GM23338 (cell line): ENCODE data around the gene NDC1. TPM values are rescaled to one million over a fixed set of nuclear protein-coding genes. Genes with fewer than 3 reads are reported as not detected.

Experiments used
- ATAC-seq: fragments of 200-7000 bp; cut with Tn5 transposase; 3 replicates; pipeline ENCODE4 v1.9.1; 2020
- DNase-seq: peaks from one replicate; pipeline ENCODE4 v3.0.0-alpha.2; 2015; ENCODE audit warnings: low spot score
- H2AFZ ChIP-seq: fragments of 200-600 bp; sonication (generic); 2 replicates; pipeline ENCODE4 v1.8.0; 2016; ENCODE audit warnings: antibody characterized with exemption, mild to moderate bottlenecking, moderate library complexity
- H3F3A ChIP-seq: fragments of 200-600 bp; sonication (generic); replicated peaks from 2 replicates; pipeline ENCODE4 v1.8.0; 2017; ENCODE audit warnings: antibody characterized with exemption, mixed run types, low read depth
- H3K27ac ChIP-seq: fragments of 200-600 bp; sonication (generic); 2 replicates; pipeline ENCODE4 v1.6.1; 2016; ENCODE audit warnings: low read depth
- H3K27me3 ChIP-seq: fragments of 200-600 bp; sonication (generic); 2 replicates; pipeline ENCODE4 v1.8.0; 2016; ENCODE audit warnings: mild to moderate bottlenecking, mixed run types, moderate library complexity; ENCODE audit not compliant: insufficient read depth
- H3K36me3 ChIP-seq: fragments of 200-600 bp; sonication (generic); 2 replicates; pipeline ENCODE4 v1.8.0; 2016; ENCODE audit warnings: mild to moderate bottlenecking; ENCODE audit not compliant: insufficient read depth
- H3K4me1 ChIP-seq: fragments of 200-600 bp; sonication (generic); 2 replicates; pipeline ENCODE4 v1.8.0; 2016; ENCODE audit warnings: mild to moderate bottlenecking, moderate library complexity; ENCODE audit not compliant: insufficient read depth
- H3K4me2 ChIP-seq: fragments of 200-600 bp; sonication (generic); 2 replicates; pipeline ENCODE4 v1.7.1; 2017; ENCODE audit warnings: mixed run types
- H3K4me3 ChIP-seq: fragments of 200-600 bp; sonication (generic); 2 replicates; pipeline ENCODE4 v1.6.1; 2016; ENCODE audit warnings: mixed run types
- H3K79me2 ChIP-seq: fragments of 200-600 bp; sonication (generic); replicated peaks from 2 replicates; pipeline ENCODE4 v1.8.0; 2017; ENCODE audit warnings: mild to moderate bottlenecking; ENCODE audit not compliant: insufficient read depth
- H3K9me2 ChIP-seq: fragments of 200-600 bp; sonication (generic); 2 replicates; pipeline ENCODE4 v1.8.0; 2017; ENCODE audit not compliant: insufficient read depth
- H4K20me1 ChIP-seq: fragments of 200-600 bp; sonication (generic); replicated peaks from 2 replicates; pipeline ENCODE4 v1.8.0; 2017; ENCODE audit warnings: mild to moderate bottlenecking; ENCODE audit not compliant: insufficient read depth
- H3K27ac Mint-ChIP-seq: 2 replicates; pipeline ENCODE4 v1.8.0; 2020; ENCODE audit warnings: inconsistent platforms, mild to moderate bottlenecking, moderate library complexity, mixed read lengths
- H3K27me3 Mint-ChIP-seq: 3 replicates; pipeline ENCODE4 v1.8.0; 2022; ENCODE audit warnings: low read depth, mild to moderate bottlenecking, moderate library complexity, mixed read lengths, inconsistent platforms; ENCODE audit not compliant: insufficient read depth, poor library complexity
- H3K36me3 Mint-ChIP-seq: 3 replicates; pipeline ENCODE4 v1.8.0; 2021; ENCODE audit warnings: low read depth, mild to moderate bottlenecking, inconsistent platforms, moderate library complexity, mixed read lengths
- H3K4me1 Mint-ChIP-seq: 3 replicates; pipeline ENCODE4 v1.8.0; 2020; ENCODE audit warnings: mild to moderate bottlenecking, inconsistent platforms, mixed read lengths
- H3K4me3 Mint-ChIP-seq: 3 replicates; pipeline ENCODE4 v1.8.0; 2021; ENCODE audit warnings: moderate library complexity, mild to moderate bottlenecking, inconsistent platforms, mixed read lengths
- H3K9me3 Mint-ChIP-seq: 3 replicates; pipeline ENCODE4 v1.8.0; 2020; ENCODE audit warnings: moderate library complexity, mild to moderate bottlenecking, inconsistent platforms, mixed read lengths
- CREB1 ChIP-seq: fragments of 250-450 bp; sonication (Bioruptor Pico); IDR thresholded peaks from 2 replicates; pipeline ENCODE4 v1.5.0; 2020; ENCODE audit warnings: low read depth, mild to moderate bottlenecking, moderate library complexity
- EZH2 ChIP-seq: fragments of 200-600 bp; sonication (generic); IDR thresholded peaks from one replicate; pipeline ENCODE4 v1.8.0; 2017; ENCODE audit warnings: antibody characterized with exemption, mild to moderate bottlenecking, low read depth; ENCODE audit not compliant: unreplicated experiment
- EZH2phosphoT487 ChIP-seq: fragments of 200-600 bp; sonication (generic); IDR thresholded peaks from one replicate; pipeline ENCODE4 v1.8.1; 2018; ENCODE audit warnings: antibody characterized with exemption; ENCODE audit not compliant: unreplicated experiment
- JUNB ChIP-seq: IDR thresholded peaks from one replicate; pipeline ENCODE4 v1.6.1; 2016; ENCODE audit warnings: antibody characterized with exemption; ENCODE audit not compliant: unreplicated experiment
- NANOG ChIP-seq: IDR thresholded peaks from 2 replicates; pipeline ENCODE4 v1.6.1; 2016; ENCODE audit warnings: antibody characterized with exemption, borderline replicate concordance
- POLR2AphosphoS5 ChIP-seq: IDR thresholded peaks from 2 replicates; pipeline ENCODE4 v1.6.1; 2016; ENCODE audit warnings: antibody characterized with exemption, low read depth
- REST ChIP-seq: IDR thresholded peaks from one replicate; pipeline ENCODE4 v1.6.1; 2018; ENCODE audit warnings: antibody characterized with exemption; ENCODE audit not compliant: unreplicated experiment
- STAT1 ChIP-seq: IDR thresholded peaks from one replicate; pipeline ENCODE4 v1.6.1; 2016; ENCODE audit warnings: antibody characterized with exemption; ENCODE audit not compliant: unreplicated experiment
- ZNF114 ChIP-seq: fragments of 250-450 bp; sonication (Bioruptor Pico); IDR thresholded peaks from 2 replicates; pipeline ENCODE4 v1.5.0; 2020; ENCODE audit warnings: mild to moderate bottlenecking, moderate library complexity
- ZNF331 ChIP-seq: fragments of 250-450 bp; sonication (Bioruptor Pico); IDR thresholded peaks from 2 replicates; pipeline ENCODE4 v1.5.0; 2020; ENCODE audit warnings: low read depth, mild to moderate bottlenecking, moderate library complexity
- polyA plus RNA-seq: library from polyadenylated mRNA; unstranded; fragments of >200 nt; fragmentation: Nextera tagmentation; extraction: Ambion mirVana; gene quantifications from 2 replicates; pipeline ENCODE4 v1.2.1, GENCODE V29; 2016
- total RNA-seq: library from RNA; depleted of rRNA; stranded (reverse); fragments of >200 nt; shearing (Covaris generic); gene quantifications from 2 replicates; pipeline ENCODE4 v1.2.3, GENCODE V29; 2014
- TF ChIP-seq, protein P1 (sequence below), 2 experiments: fragments of 200-600 bp in 1 of 2; sonication (generic) in 1 of 2; conservative IDR thresholded peaks; 2 replicates each; pipeline versions ENCODE4 v1.5.1 to v1.6.1; 2016 to 2017; ENCODE audit warnings: antibody characterized with exemption in 2 of 2, low read depth in 2 of 2, mild to moderate bottlenecking in 2 of 2, moderate library complexity in 1 of 2
- TF ChIP-seq, protein P2 (sequence below): IDR thresholded peaks from 2 replicates; pipeline ENCODE4 v1.6.1; 2016; ENCODE audit warnings: antibody characterized with exemption
- TF ChIP-seq, protein P3 (sequence below): fragments of 250-450 bp; sonication (Bioruptor Pico); IDR thresholded peaks from 2 replicates; pipeline ENCODE4 v1.5.0; 2020; ENCODE audit warnings: mild to moderate bottlenecking, moderate library complexity

Gene NDC1
- total and polyA plus RNA-seq, 2 experiments from 2014 or later, result 19.8 to 100 TPM

- peaks cover 4% of the 10 kb centered on the region; the same call in 1 of the 2 replicates for H3F3A ChIP-seq
- TF ChIP-seq CREB1 (CRISPR knock-in tag) (no peak), JUNB (no peak), NANOG (no peak), POLR2AphosphoS5 (no peak), EZH2 (no peak), ZNF114 (no peak), REST (no peak), ZNF331 (CRISPR knock-in tag) (no peak), STAT1 (no peak), EZH2phosphoT487 (no peak)
- TF ChIP-seq, protein P1, sequence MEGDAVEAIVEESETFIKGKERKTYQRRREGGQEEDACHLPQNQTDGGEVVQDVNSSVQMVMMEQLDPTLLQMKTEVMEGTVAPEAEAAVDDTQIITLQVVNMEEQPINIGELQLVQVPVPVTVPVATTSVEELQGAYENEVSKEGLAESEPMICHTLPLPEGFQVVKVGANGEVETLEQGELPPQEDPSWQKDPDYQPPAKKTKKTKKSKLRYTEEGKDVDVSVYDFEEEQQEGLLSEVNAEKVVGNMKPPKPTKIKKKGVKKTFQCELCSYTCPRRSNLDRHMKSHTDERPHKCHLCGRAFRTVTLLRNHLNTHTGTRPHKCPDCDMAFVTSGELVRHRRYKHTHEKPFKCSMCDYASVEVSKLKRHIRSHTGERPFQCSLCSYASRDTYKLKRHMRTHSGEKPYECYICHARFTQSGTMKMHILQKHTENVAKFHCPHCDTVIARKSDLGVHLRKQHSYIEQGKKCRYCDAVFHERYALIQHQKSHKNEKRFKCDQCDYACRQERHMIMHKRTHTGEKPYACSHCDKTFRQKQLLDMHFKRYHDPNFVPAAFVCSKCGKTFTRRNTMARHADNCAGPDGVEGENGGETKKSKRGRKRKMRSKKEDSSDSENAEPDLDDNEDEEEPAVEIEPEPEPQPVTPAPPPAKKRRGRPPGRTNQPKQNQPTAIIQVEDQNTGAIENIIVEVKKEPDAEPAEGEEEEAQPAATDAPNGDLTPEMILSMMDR (conservative IDR thresholded peaks at IDR 0.05; ENCODE audit: low read depth in 2 of 2), result no peak
- TF ChIP-seq, protein P2, sequence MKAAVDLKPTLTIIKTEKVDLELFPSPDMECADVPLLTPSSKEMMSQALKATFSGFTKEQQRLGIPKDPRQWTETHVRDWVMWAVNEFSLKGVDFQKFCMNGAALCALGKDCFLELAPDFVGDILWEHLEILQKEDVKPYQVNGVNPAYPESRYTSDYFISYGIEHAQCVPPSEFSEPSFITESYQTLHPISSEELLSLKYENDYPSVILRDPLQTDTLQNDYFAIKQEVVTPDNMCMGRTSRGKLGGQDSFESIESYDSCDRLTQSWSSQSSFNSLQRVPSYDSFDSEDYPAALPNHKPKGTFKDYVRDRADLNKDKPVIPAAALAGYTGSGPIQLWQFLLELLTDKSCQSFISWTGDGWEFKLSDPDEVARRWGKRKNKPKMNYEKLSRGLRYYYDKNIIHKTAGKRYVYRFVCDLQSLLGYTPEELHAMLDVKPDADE, result no peak
- TF ChIP-seq, protein P3, sequence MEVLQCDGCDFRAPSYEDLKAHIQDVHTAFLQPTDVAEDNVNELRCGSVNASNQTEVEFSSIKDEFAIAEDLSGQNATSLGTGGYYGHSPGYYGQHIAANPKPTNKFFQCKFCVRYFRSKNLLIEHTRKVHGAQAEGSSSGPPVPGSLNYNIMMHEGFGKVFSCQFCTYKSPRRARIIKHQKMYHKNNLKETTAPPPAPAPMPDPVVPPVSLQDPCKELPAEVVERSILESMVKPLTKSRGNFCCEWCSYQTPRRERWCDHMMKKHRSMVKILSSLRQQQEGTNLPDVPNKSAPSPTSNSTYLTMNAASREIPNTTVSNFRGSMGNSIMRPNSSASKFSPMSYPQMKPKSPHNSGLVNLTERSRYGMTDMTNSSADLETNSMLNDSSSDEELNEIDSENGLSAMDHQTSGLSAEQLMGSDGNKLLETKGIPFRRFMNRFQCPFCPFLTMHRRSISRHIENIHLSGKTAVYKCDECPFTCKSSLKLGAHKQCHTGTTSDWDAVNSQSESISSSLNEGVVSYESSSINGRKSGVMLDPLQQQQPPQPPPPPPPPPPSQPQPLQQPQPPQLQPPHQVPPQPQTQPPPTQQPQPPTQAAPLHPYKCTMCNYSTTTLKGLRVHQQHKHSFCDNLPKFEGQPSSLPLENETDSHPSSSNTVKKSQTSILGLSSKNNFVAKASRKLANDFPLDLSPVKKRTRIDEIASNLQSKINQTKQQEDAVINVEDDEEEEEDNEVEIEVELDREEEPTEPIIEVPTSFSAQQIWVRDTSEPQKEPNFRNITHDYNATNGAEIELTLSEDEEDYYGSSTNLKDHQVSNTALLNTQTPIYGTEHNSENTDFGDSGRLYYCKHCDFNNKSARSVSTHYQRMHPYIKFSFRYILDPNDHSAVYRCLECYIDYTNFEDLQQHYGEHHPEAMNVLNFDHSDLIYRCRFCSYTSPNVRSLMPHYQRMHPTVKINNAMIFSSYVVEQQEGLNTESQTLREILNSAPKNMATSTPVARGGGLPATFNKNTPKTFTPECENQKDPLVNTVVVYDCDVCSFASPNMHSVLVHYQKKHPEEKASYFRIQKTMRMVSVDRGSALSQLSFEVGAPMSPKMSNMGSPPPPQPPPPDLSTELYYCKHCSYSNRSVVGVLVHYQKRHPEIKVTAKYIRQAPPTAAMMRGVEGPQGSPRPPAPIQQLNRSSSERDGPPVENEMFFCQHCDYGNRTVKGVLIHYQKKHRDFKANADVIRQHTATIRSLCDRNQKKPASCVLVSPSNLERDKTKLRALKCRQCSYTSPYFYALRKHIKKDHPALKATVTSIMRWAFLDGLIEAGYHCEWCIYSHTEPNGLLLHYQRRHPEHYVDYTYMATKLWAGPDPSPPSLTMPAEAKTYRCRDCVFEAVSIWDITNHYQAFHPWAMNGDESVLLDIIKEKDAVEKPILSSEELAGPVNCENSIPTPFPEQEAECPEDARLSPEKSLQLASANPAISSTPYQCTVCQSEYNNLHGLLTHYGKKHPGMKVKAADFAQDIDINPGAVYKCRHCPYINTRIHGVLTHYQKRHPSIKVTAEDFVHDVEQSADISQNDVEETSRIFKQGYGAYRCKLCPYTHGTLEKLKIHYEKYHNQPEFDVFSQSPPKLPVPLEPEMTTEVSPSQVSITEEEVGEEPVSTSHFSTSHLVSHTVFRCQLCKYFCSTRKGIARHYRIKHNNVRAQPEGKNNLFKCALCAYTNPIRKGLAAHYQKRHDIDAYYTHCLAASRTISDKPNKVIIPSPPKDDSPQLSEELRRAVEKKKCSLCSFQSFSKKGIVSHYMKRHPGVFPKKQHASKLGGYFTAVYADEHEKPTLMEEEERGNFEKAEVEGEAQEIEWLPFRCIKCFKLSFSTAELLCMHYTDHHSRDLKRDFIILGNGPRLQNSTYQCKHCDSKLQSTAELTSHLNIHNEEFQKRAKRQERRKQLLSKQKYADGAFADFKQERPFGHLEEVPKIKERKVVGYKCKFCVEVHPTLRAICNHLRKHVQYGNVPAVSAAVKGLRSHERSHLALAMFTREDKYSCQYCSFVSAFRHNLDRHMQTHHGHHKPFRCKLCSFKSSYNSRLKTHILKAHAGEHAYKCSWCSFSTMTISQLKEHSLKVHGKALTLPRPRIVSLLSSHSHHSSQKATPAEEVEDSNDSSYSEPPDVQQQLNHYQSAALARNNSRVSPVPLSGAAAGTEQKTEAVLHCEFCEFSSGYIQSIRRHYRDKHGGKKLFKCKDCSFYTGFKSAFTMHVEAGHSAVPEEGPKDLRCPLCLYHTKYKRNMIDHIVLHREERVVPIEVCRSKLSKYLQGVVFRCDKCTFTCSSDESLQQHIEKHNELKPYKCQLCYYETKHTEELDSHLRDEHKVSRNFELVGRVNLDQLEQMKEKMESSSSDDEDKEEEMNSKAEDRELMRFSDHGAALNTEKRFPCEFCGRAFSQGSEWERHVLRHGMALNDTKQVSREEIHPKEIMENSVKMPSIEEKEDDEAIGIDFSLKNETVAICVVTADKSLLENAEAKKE, result no peak
- H3K27me3 ChIP-seq, result peaks cover 63% of the 10 kb centered on the region
- no peak overlapping the region for H2AFZ ChIP-seq
- H3K4me2 ChIP-seq, result no peak overlapping the region
- H3K27ac ChIP-seq, result no peak overlapping the region
- no peaks in the 10 kb centered on the region for H3K9me3 Mint-ChIP-seq
- no peaks in the 10 kb centered on the region for H3K36me3 ChIP-seq
- H4K20me1 ChIP-seq, result no peaks in the 10 kb centered on the region
- peaks cover 50% of the 10 kb centered on the region for H3K27me3 Mint-ChIP-seq
- no peaks in the 10 kb centered on the region; the same call in 2 of the 3 replicates for H3K4me1 Mint-ChIP-seq
- no peak for ATAC-seq
- no peaks in the 10 kb centered on the region for H3K9me2 ChIP-seq
- H3K27ac Mint-ChIP-seq, result no peak overlapping the region
- no peaks in the 10 kb centered on the region for H3K36me3 Mint-ChIP-seq
- H3K79me2 ChIP-seq, result no peaks in the 10 kb centered on the region
- DNase-seq, result no peak
- no peak overlapping the region for H3K4me3 ChIP-seq
- 0 out of 2 replicates have a peak, but pooled peaks cover 3% of the 10 kb centered on the region for H3K4me1 ChIP-seq
- no peak overlapping the region for H3K4me3 Mint-ChIP-seq
Measured at GRCh38 chr1:53740621-53741105, 97.4 kb downstream of the NDC1 start.
